Transverse colon (tissue), 3 donors: ENCODE data around the gene SMG5.

Source experiments
- CTCF ChIP-seq, 5 experiments: fragments of 200-600 bp in 3 of 5; fragments of 450-650 bp in 2 of 5; sonication (generic) in 3 of 5; IDR thresholded peaks; 1 replicate in 2 of 5; 2 replicates in 3 of 5; pipeline ENCODE4 v1.5.1; 2016 to 2017; ENCODE audit warnings: antibody characterized with exemption in 5 of 5, inconsistent platforms in 3 of 5, mild to moderate bottlenecking in 2 of 5, moderate library complexity in 1 of 5
- POLR2A ChIP-seq: fragments of 450-650 bp; IDR thresholded peaks from one replicate; pipeline ENCODE4 v1.6.1; 2016; ENCODE audit warnings: antibody characterized with exemption, mild to moderate bottlenecking, moderate library complexity

DNA sequence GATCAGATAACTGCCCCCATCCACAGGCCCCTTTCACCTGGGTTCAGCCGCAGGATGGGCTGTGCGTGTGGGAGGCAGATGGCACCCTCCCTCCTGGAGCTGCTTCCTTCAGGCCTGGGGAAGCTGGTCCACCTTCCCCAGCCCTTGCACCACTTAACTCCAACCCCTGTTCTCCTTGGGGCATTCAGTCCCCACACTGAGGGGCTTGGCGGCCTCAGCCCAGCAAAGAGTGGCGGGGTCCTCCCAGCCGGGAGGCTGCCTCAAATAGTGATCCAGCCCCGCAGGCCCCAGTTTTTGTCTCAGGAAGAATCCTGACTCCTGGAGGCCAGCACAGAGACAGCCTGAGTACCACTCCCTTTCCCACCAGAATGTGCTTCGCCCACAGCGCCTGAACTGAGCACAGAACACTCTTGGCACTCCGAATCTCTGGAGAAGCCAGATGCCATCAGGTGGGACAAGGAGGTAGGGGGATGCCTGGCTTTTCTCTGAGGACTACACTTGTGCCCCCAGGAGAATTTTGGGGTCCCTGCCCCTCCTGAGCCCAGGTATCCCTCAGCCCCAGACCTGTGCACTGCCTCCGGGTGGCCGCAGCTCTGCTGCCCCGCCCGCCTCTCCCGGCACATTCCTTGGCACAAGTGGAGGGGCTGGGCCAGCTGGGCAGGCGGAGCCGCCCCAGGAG lies 35.7 kb downstream of the SMG5 start:
- TF ChIP-seq POLR2A (no peak), CTCF (IDR thresholded peaks at IDR 0.05) (no peak)
